Tibial nerve (tissue), 4 donors: ENCODE results near the gene OSBPL10.

Experiments
- CTCF ChIP-seq, 5 experiments: fragments of 200-600 bp in 3 of 5; fragments of 450-650 bp in 2 of 5; sonication (generic) in 3 of 5; IDR thresholded peaks; one replicate each; pipeline ENCODE4 v1.5.1; 2016 to 2019; ENCODE audit warnings: antibody characterized with exemption in 5 of 5, mild to moderate bottlenecking in 3 of 5, moderate library complexity in 2 of 5
- EP300 ChIP-seq, 2 donors: sonication (generic); formaldehyde crosslinking; IDR thresholded peaks; one replicate each; pipeline ENCODE4 v1.6.1; 2017; ENCODE audit warnings: antibody characterized with exemption in 2 of 2, mild to moderate bottlenecking in 1 of 2

GRCh38 chr3:31636694-31637442 is 344.2 kb downstream of the OSBPL10 start:
- TF ChIP-seq CTCF (IDR thresholded peaks at IDR 0.05), result no peak
- TF ChIP-seq EP300 (IDR thresholded peaks at IDR 0.05), result no peak
